B cell (primary cell): ENCODE results near the gene PLVAP. TPM values are rescaled to one million over a fixed set of nuclear protein-coding genes. Genes with fewer than 3 reads are reported as not detected.

Source experiments
- ATAC-seq: fragments of 200-7000 bp; cut with Tn5 transposase; one replicate; pipeline ENCODE4 v1.10.0; 2021; ENCODE audit warnings: low read depth, mild to moderate bottlenecking, moderate number of reproducible peaks, moderate library complexity
- CTCF ChIA-PET: fragments of 350-600 bp; sonication (Branson Sonifier 250); formaldehyde crosslinking; loops from one replicate; lab custom pipeline; 2021; ENCODE audit warnings: antibody characterized with exemption, inconsistent platforms; lab: Charles Lee
- POLR2A ChIA-PET: fragments of 350-600 bp; sonication (Branson Sonifier 250); formaldehyde crosslinking; loops from one replicate; lab custom pipeline; 2021; ENCODE audit warnings: antibody characterized with exemption; lab: Charles Lee
- DNase-seq: peaks from one replicate; pipeline ENCODE4 v3.0.0; 2013
- H2AFZ ChIP-seq: 2 replicates; pipeline ENCODE4 v1.6.1; 2012; ENCODE audit warnings: mild to moderate bottlenecking, low read depth, low read length; ENCODE audit not compliant: insufficient read depth, poor library complexity, severe bottlenecking
- H3K27ac ChIP-seq, 2 donors: 1 replicate in 1 of 2; 2 replicates in 1 of 2; pipeline ENCODE4 v1.5.1; 2012 to 2013; ENCODE audit warnings: low read length in 2 of 2, mild to moderate bottlenecking in 2 of 2, moderate library complexity in 1 of 2
- H3K27me3 ChIP-seq, 4 experiments: fragments of 200-600 bp in 1 of 4; sonication (generic) in 1 of 4; replicated peaks in 1 of 4; 1 replicate in 2 of 4; 2 replicates in 2 of 4; pipeline versions ENCODE4 v1.6.1 to v1.7.0; 2013 to 2016; ENCODE audit warnings: low read length in 3 of 4, mild to moderate bottlenecking in 2 of 4, mixed read lengths in 1 of 4, moderate library complexity in 1 of 4; ENCODE audit not compliant: insufficient read depth in 4 of 4, control insufficient read depth in 3 of 4; ENCODE audit errors: control extremely low read depth in 1 of 4
- H3K36me3 ChIP-seq, 2 experiments: replicated peaks in 1 of 2; 1 replicate in 1 of 2; 2 replicates in 1 of 2; pipeline versions ENCODE4 v1.6.1 to v1.7.1; 2013; ENCODE audit warnings: low read length in 1 of 2; ENCODE audit not compliant: insufficient read depth in 2 of 2, control insufficient read depth in 1 of 2; ENCODE audit errors: control extremely low read depth in 1 of 2, extremely low read depth in 1 of 2
- H3K4me1 ChIP-seq, 2 donors: fragments of 200-600 bp in 1 of 2; sonication (generic) in 1 of 2; 1 replicate in 1 of 2; 2 replicates in 1 of 2; pipeline versions ENCODE4 v1.5.1 to v1.6.1; 2013 to 2017; ENCODE audit warnings: low read length in 2 of 2; ENCODE audit not compliant: control insufficient read depth in 2 of 2, insufficient read depth in 2 of 2
- H3K4me2 ChIP-seq: replicated peaks from 2 replicates; pipeline ENCODE3; 2012; ENCODE audit warnings: mild to moderate bottlenecking, low read depth, low read length; ENCODE audit not compliant: poor library complexity, severe bottlenecking
- H3K4me3 ChIP-seq, 5 experiments: fragments of 200-600 bp in 1 of 5; sonication (generic) in 1 of 5; 1 replicate in 3 of 5; 2 replicates in 2 of 5; pipeline versions ENCODE4 v1.5.1 to v1.7.0; 2011 to 2016; ENCODE audit warnings: low read length in 4 of 5, mild to moderate bottlenecking in 4 of 5, low read depth in 2 of 5, control low read depth in 1 of 5, moderate library complexity in 1 of 5; ENCODE audit not compliant: insufficient read depth in 1 of 5; ENCODE audit errors: control extremely low read depth in 1 of 5, extremely low read depth in 1 of 5
- H3K79me2 ChIP-seq: fragments of 200-600 bp; sonication (generic); one replicate; pipeline ENCODE4 v1.6.0; 2016; ENCODE audit warnings: low read length; ENCODE audit not compliant: control insufficient read depth, insufficient read depth
- H3K9ac ChIP-seq: fragments of 200-600 bp; sonication (generic); 2 replicates; pipeline ENCODE4 v1.6.1; 2017; ENCODE audit warnings: mild to moderate bottlenecking, low read length, moderate library complexity
- H3K9me3 ChIP-seq, 3 donors: one replicate each; pipeline versions ENCODE4 v1.6.1 to v1.7.1; 2013; ENCODE audit warnings: low read length in 2 of 3; ENCODE audit not compliant: control insufficient read depth in 2 of 3, insufficient read depth in 1 of 3; ENCODE audit errors: control extremely low read depth in 1 of 3
- H4K20me1 ChIP-seq: 2 replicates; pipeline ENCODE4 v1.6.0; 2012; ENCODE audit warnings: mild to moderate bottlenecking, low read length; ENCODE audit not compliant: insufficient read depth, control insufficient read depth, poor library complexity, severe bottlenecking
- H3K27ac Mint-ChIP-seq: one replicate; pipeline ENCODE4 v1.8.0; 2021; ENCODE audit warnings: mixed read lengths
- H3K27me3 Mint-ChIP-seq: one replicate; pipeline ENCODE4 v1.8.0; 2021; ENCODE audit warnings: mixed read lengths
- H3K4me1 Mint-ChIP-seq: one replicate; pipeline ENCODE4 v1.8.0; 2021; ENCODE audit warnings: mixed read lengths
- H3K4me3 Mint-ChIP-seq: one replicate; pipeline ENCODE4 v1.8.0; 2021; ENCODE audit warnings: mixed read lengths
- H3K9me3 Mint-ChIP-seq: one replicate; pipeline ENCODE4 v1.8.0; 2022; ENCODE audit warnings: mixed read lengths; ENCODE audit not compliant: insufficient read depth
- CTCF ChIP-seq: fragments of 200-600 bp; IDR thresholded peaks from one replicate; pipeline ENCODE4 v1.8.0; 2022; ENCODE audit warnings: antibody characterized with exemption, mild to moderate bottlenecking
- EZH2 ChIP-seq: IDR thresholded peaks from 2 replicates; pipeline ENCODE4 v1.6.1; 2012; ENCODE audit warnings: borderline replicate concordance, low read depth, mild to moderate bottlenecking, moderate library complexity, low read length; ENCODE audit not compliant: insufficient read depth, poor library complexity, severe bottlenecking
- WGBS: methylation state at CpG from one replicate; pipeline ENCODE4 v1.1.5; 2013; ENCODE audit warnings: missing lambda C conversion rate; ENCODE audit not compliant: insufficient coverage; 5-methylcytosine and 5-hydroxymethylcytosine counted together
- intact Hi-C: fragments of 100-400 bp; cut with micrococcal nuclease; formaldehyde crosslinking; loops from one replicate; pipeline ENCODE4 v1.10.0; 2022
- polyA plus RNA-seq: library from polyadenylated mRNA; depleted of rRNA; stranded (reverse); fragments of >200 nt; gene quantifications from 2 replicates; pipeline ENCODE4 v1.2.3, GENCODE V29; 2012
- total RNA-seq, 2 donors: library from RNA; stranded (reverse); fragments of 120-200 nt in 1 of 2; gene quantifications; 1 replicate in 1 of 2; 2 replicates in 1 of 2; pipeline versions ENCODE4 v1.2.3 to v1.2.4, GENCODE V29; 2013 to 2022

PLVAP gene
- total and polyA plus RNA-seq, 2 donors (not counting 1 experiment from before 2014, with no cell fraction given), result 0.06 TPM; not detected in 1

DNA sequence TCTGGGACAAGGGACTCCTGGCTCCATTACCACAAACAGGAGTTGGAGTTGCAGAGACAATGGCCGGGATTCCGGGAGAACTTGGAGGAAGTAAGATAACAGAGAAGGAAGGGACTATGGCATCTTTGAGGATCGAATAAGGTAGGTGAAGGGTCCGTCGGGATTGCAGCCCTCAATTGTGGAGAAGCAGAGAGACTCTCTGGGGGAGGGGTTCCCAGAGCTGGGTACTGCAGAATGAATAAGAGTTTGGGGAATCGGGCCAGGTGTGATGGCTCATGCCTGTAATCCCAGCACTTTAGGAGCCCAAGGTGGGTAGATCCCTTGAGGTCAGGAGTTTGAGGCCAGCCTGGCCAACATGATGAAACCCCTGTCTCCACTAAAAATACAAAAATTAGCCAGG, 24.5 kb upstream of the PLVAP start:
- H3K27ac ChIP-seq, result no peak overlapping the region
- no peak overlapping the region for H3K27ac Mint-ChIP-seq
- no peak overlapping the region for H3K4me2 ChIP-seq
- H4K20me1 ChIP-seq, result peaks cover 24% of the 10 kb centered on the region
- H3K4me1 ChIP-seq, result peaks cover 20 to 33% of the 10 kb centered on the region in 2 donors
- no peaks in the 10 kb centered on the region for H3K27me3 ChIP-seq
- ChIA-PET CTCF (interaction anchor here (0.6 kb wide), 1 partner anchor 56 kb away, joined by 3 read pairs; no protein-coding TSS in a partner anchor), POLR2A (no interaction called here)
- no peaks in the 10 kb centered on the region for H3K9me3 Mint-ChIP-seq
- H3K4me3 ChIP-seq, result no peak overlapping the region
- H3K9me3 ChIP-seq, result no peaks in the 10 kb centered on the region
- WGBS, result 88% methylated on average over 5 of the region's 6 CpGs
- H3K27me3 Mint-ChIP-seq, result no peaks in the 10 kb centered on the region
- H3K79me2 ChIP-seq, result peaks cover 35% of the 10 kb centered on the region
- intact Hi-C loops, result loop anchor here (10.0 kb wide), 1 partner anchor 153 kb away; the partner anchor contains the start of gene COLGALT1
- H3K9ac ChIP-seq, result no peak overlapping the region
- ATAC-seq (no peak), DNase-seq (no peak)
- TF ChIP-seq EZH2 (no peak), CTCF (no peak)
- no peak overlapping the region for H2AFZ ChIP-seq
- H3K4me1 Mint-ChIP-seq, result peaks cover 27% of the 10 kb centered on the region
- H3K4me3 Mint-ChIP-seq, result no peak overlapping the region
- H3K36me3 ChIP-seq, result peaks cover 0 to 19% of the 10 kb centered on the region in 2 experiments

DNA sequence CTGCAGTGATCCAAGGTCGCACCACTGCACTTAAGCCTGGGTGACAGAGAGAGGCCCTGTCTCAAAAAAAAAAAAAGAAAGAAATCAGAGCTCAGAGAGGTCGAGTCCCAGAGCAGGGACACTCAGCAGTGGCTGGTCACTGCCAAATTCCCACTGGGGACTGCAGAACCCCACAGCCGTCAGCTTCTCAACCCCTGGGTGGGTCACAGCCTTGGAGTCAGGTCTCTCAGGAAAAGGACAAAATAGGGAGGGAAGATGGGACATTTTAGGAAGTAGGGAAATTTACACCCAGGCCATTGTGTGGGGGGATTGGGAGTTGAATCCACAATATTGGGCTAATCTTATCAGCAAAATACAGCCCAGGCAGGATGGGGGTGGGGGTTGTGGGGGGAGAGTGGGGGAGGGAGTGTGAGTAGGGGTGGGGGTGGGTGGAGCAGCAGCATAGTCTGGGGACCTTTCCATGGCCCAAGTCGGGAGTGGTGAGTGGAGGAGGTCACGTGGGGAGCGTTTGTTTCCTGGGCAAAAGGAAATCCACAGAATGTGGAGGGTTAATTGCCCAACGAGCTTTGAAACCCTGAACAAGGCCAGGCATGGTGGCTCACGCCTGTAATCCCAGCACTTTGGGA, 21.9 kb upstream of the PLVAP start:
- Mint-ChIP-seq H3K27me3 (no peaks in the 10 kb centered on the region), H3K4me3 (no peak overlapping the region), H3K4me1 (peaks cover 14% of the 10 kb centered on the region), H3K9me3 (no peaks in the 10 kb centered on the region), H3K27ac (no peak overlapping the region)
- no peaks in the 10 kb centered on the region for H3K27me3 ChIP-seq
- peaks cover 17% of the 10 kb centered on the region for H4K20me1 ChIP-seq
- ATAC-seq (no peak), DNase-seq (no peak)
- no peak for TF ChIP-seq CTCF
- no peak for TF ChIP-seq EZH2
- 77% methylated on average over 8 of the region's 8 CpGs for WGBS
- peaks cover 0 to 19% of the 10 kb centered on the region in 2 experiments for H3K36me3 ChIP-seq
- peaks cover 11% of the 10 kb centered on the region for H3K79me2 ChIP-seq
- no peaks in the 10 kb centered on the region for H3K9me3 ChIP-seq
- no peak overlapping the region for H3K4me2 ChIP-seq
- no peak overlapping the region for H3K4me3 ChIP-seq
- peaks cover 9 to 17% of the 10 kb centered on the region in 2 donors for H3K4me1 ChIP-seq
- no peak overlapping the region for H3K27ac ChIP-seq
- intact Hi-C loops, result no loop called here
- no peak overlapping the region for H2AFZ ChIP-seq
- ChIA-PET POLR2A (no interaction called here), CTCF (interaction anchor here (1.7 kb wide), 1 partner anchor 10 kb away, joined by 7 read pairs; no protein-coding TSS in a partner anchor)
- H3K9ac ChIP-seq, result no peak overlapping the region
